ENCODE results near the gene CFAP74. TPM values are rescaled to one million over a fixed set of nuclear protein-coding genes. Genes with fewer than 3 reads are reported as not detected.

The CFAP74 gene
- total RNA-seq, 2 donors from 2014 or later, result not detected

GRCh38 chr1:1899967-1900327, 103.6 kb downstream of the CFAP74 start:
- no peak for ATAC-seq (ENCODE audit: insufficient number of reproducible peaks, low FRiP score, low read depth)

DNA sequence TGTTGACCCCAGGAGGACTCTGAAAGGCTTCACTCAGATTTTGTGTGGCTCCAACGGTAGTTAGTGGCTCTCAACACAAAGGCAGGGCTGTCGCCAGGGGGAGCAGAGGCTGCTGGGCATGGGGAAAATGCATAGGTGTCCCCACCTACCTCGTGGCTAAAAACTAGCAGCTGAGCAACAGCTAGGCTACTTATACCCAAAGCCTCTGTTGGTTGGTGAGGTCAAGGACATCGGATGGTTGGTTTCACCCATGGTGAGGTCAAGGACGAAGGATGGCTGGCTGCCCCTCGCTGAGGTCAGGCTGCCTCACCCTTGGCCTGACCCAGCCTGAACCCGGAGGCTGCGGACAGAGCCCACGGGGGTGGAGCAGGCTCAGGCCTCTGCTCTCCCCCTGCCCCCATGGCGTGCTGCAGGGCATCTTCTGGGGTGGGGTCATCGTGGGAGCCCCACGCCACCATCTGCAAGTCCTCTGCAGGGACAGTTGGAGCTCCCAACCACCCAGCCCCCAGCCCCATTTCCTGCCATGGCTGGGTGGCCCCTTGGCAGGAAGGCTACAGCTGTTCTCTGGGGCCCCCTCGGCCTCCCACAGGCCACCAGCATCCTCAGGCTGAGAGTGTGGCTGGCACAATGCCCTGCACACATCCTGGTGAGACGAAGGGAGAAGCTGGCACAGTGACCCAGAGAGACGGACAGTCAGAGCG, 104.2 kb downstream of the CFAP74 start:
- H3K4me3 ChIP-seq, result no peak overlapping the region
- H3K27me3 ChIP-seq (replicated peaks; ENCODE audit: insufficient read depth), result no peaks in the 10 kb centered on the region
- no peaks in the 10 kb centered on the region for H3K36me3 ChIP-seq
- no peak overlapping the region for H3K27ac ChIP-seq
- no peak for ATAC-seq (ENCODE audit: insufficient number of reproducible peaks, low FRiP score, low read depth)
- DNase-seq (ENCODE audit: low spot score), result no peak
- no peak for TF ChIP-seq CTCF (IDR thresholded peaks at IDR 0.05)
- no peaks in the 10 kb centered on the region for H3K9me3 ChIP-seq
- H3K4me1 ChIP-seq (ENCODE audit: control insufficient read depth in 1 of 2, low read depth in 2 of 2), result peaks cover 6 to 10% of the 10 kb centered on the region in 2 donors

More at GRCh38 chr1:1899967-1900327, 103.6 kb downstream of the CFAP74 start:
- Histone ChIP-seq H3K36me3 (no peaks in the 10 kb centered on the region), H3K27ac (no peak overlapping the region), H3K9me3 (no peaks in the 10 kb centered on the region), H3K4me3 (no peak overlapping the region), H3K4me1 (ENCODE audit: control insufficient read depth in 1 of 2, low read depth in 2 of 2) (peaks cover 2 to 5% of the 10 kb centered on the region in 2 donors), H3K27me3 (replicated peaks; ENCODE audit: insufficient read depth) (no peaks in the 10 kb centered on the region)
- no peak for DNase-seq (ENCODE audit: low spot score)
- no peak for TF ChIP-seq CTCF (IDR thresholded peaks at IDR 0.05)

GRCh38 chr1:1898246-1898933, 105.2 kb downstream of the CFAP74 start:
- no peak for TF ChIP-seq CTCF (IDR thresholded peaks at IDR 0.05)
- H3K36me3 ChIP-seq, result no peaks in the 10 kb centered on the region

GRCh38 chr1:1895456-1896336, 107.9 kb downstream of the CFAP74 start:
- no peaks in the 10 kb centered on the region for H3K9me3 ChIP-seq

More at GRCh38 chr1:1898246-1898933, 105.2 kb downstream of the CFAP74 start:
- DNase-seq (ENCODE audit: low spot score), result no peak
- peaks cover 9 to 20% of the 10 kb centered on the region in 2 donors for H3K4me1 ChIP-seq (ENCODE audit: control insufficient read depth in 1 of 2, low read depth in 2 of 2)
- H3K9me3 ChIP-seq, result no peaks in the 10 kb centered on the region
- no peak overlapping the region for H3K4me3 ChIP-seq
- ATAC-seq (ENCODE audit: insufficient number of reproducible peaks, low FRiP score, low read depth), result no peak
- H3K27me3 ChIP-seq (replicated peaks; ENCODE audit: insufficient read depth), result no peaks in the 10 kb centered on the region
- no peak overlapping the region for H3K27ac ChIP-seq

More at GRCh38 chr1:1895456-1896336, 107.9 kb downstream of the CFAP74 start:
- TF ChIP-seq CTCF (IDR thresholded peaks at IDR 0.05), result no peak
- H3K4me3 ChIP-seq, result no peak overlapping the region
- H3K27ac ChIP-seq, result no peak overlapping the region
- H3K36me3 ChIP-seq, result no peaks in the 10 kb centered on the region
- peaks cover 9 to 36% of the 10 kb centered on the region in 2 donors for H3K4me1 ChIP-seq (ENCODE audit: control insufficient read depth in 1 of 2, low read depth in 2 of 2)
- no peaks in the 10 kb centered on the region for H3K27me3 ChIP-seq (replicated peaks; ENCODE audit: insufficient read depth)
- DNase-seq (ENCODE audit: low spot score) (no peak), ATAC-seq (ENCODE audit: insufficient number of reproducible peaks, low FRiP score, low read depth) (no peak)

All from thoracic aorta (tissue), 2 donors.